Fibroblast of the aortic adventitia (primary cell): Measurements from ENCODE around the gene ZCCHC17. TPM values are rescaled to one million over a fixed set of nuclear protein-coding genes. Genes with fewer than 3 reads are reported as not detected.

ENCODE experiments used
- DNase-seq: peaks from one replicate; pipeline ENCODE4 v3.0.0-alpha.2; 2010; ENCODE audit warnings: low read depth
- H3K4me3 ChIP-seq: 2 replicates; pipeline ENCODE4 v1.5.1; 2011; ENCODE audit warnings: low read depth, mild to moderate bottlenecking, control low read depth, low read length, moderate library complexity
- CTCF ChIP-seq: IDR thresholded peaks from 2 replicates; pipeline ENCODE4 v1.5.1; 2011; ENCODE audit warnings: mild to moderate bottlenecking, low read length, control low read depth, inconsistent platforms; ENCODE audit not compliant: insufficient read depth
- total RNA-seq: library from RNA; depleted of rRNA; stranded (reverse); fragments of >200 nt; gene quantifications from 2 replicates; pipeline ENCODE4 v1.2.3, GENCODE V29; 2012; ENCODE audit warnings: low replicate concordance

Gene ZCCHC17
- total RNA-seq, 1 donor = 39.9 TPM

- no peak for DNase-seq
- H3K4me3 ChIP-seq = no peak overlapping the region
- TF ChIP-seq CTCF = no peak
These were observed 113.4 kb downstream of the ZCCHC17 start for GRCh38 chr1:31409946-31410858.

- no peak for TF ChIP-seq CTCF
- no peak overlapping the region for H3K4me3 ChIP-seq
- peak; percentile 47 for DNase-seq
These were observed 114.0 kb downstream of the ZCCHC17 start for GRCh38 chr1:31410871-31411270.

DNA sequence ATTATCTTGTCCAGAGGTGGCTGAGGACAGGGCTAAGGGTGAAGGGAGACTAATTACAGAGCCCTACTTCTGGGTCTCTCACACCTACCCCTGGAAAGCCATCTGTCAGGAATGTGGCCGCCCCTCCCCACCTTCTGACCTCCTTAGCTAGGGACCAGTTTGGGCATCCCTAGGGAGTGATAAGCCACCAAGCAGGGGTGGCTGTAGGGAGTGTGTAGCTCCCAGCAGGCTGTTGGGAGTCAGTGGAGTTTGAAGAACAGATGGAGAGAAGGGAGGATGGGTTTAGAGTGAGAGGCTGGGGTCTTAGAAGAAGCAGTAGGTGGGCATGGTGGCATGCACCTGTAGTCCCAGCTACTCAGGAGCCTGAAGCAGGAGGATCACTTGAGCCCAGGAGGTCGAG is 115.4 kb downstream of the ZCCHC17 start:
- no peak for TF ChIP-seq CTCF
- no peak for DNase-seq
- H3K4me3 ChIP-seq = no peak overlapping the region

GRCh38 chr1:31412732-31413404 is 116.0 kb downstream of the ZCCHC17 start, which contains the start of gene SERINC2:
Gene SERINC2 (plus strand): TSS chr1:31413213. CDS start chr1:31413266, 53 bp downstream.
- no peak for DNase-seq
- no peak for TF ChIP-seq CTCF
- peak within 1 kb of the TSS; percentile 72 for H3K4me3 ChIP-seq

DNA sequence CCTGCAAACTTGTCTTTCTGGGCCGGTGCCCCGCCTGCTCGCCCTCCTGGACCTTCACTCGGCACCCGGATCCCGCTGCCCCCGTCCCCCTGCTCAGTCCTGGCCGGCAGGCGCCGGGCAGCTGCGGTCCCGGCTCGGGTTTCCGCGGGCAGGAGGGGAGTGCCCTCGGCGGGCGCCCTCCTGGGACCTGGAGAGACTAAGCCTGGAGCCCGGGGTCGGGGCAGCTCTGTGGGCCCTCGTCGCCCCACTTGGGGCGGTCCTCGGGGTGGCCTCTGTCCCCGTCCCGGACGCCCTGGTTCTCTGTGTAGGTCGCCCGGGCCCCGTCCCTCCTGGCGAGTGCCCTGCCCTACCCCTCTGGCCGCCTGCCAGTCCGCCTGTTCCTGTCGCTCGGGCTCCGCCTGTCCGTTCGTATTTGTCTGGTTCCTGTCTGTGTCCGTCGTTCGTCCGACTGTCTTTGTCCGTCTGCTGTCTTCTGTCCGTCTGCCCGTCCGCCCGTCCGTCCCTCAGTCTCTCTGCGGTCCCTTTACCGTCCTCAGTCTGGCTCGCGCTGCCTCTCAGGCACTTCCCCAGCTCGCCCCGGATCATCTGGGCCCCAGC is 116.7 kb downstream of the ZCCHC17 start:
- TF ChIP-seq CTCF = no peak
- DNase-seq = peak; percentile 23
- H3K4me3 ChIP-seq = peak overlapping the region; percentile 72

Other genes starting within 250 kb of the ZCCHC17 start
- 32.9 and 61.1 TPM in 2 replicates for gene PUM1, start 231.3 kb upstream of the ZCCHC17 start, total RNA-seq
- 0.36 TPM in 1 of 2 replicates, not detected in the other for gene NKAIN1, start 57.1 kb upstream of the ZCCHC17 start, total RNA-seq
- 50.3 and 112 TPM in 2 replicates for gene SNRNP40, start 244 bp upstream of the ZCCHC17 start, total RNA-seq
- gene FABP3, start 76.0 kb downstream of the ZCCHC17 start, total RNA-seq = 44.2 and 60.6 TPM in 2 replicates
- gene SERINC2, start 116.2 kb downstream of the ZCCHC17 start, total RNA-seq = 5.4 TPM in 1 of 2 replicates, not detected in the other